Thyroid gland (tissue), 4 donors: ENCODE results near the gene FOXP1.

ENCODE experiments used
- POLR2A ChIP-seq, 2 donors: fragments of 450-650 bp; IDR thresholded peaks; one replicate each; pipeline ENCODE4 v1.6.1; 2017; ENCODE audit warnings: antibody characterized with exemption in 2 of 2, mild to moderate bottlenecking in 2 of 2, moderate library complexity in 1 of 2
- TF ChIP-seq, protein P1 (sequence below), 6 experiments: fragments of 200-600 bp in 3 of 6; fragments of 450-650 bp in 3 of 6; sonication (generic) in 3 of 6; IDR thresholded peaks; one replicate each; pipeline ENCODE4 v1.5.1; 2016 to 2019; ENCODE audit warnings: antibody characterized with exemption in 6 of 6, mild to moderate bottlenecking in 2 of 6, inconsistent platforms in 1 of 6, moderate library complexity in 1 of 6

GRCh38 chr3:71075494-71075893 lies 508.0 kb downstream of the FOXP1 start:
- TF ChIP-seq, protein P1, sequence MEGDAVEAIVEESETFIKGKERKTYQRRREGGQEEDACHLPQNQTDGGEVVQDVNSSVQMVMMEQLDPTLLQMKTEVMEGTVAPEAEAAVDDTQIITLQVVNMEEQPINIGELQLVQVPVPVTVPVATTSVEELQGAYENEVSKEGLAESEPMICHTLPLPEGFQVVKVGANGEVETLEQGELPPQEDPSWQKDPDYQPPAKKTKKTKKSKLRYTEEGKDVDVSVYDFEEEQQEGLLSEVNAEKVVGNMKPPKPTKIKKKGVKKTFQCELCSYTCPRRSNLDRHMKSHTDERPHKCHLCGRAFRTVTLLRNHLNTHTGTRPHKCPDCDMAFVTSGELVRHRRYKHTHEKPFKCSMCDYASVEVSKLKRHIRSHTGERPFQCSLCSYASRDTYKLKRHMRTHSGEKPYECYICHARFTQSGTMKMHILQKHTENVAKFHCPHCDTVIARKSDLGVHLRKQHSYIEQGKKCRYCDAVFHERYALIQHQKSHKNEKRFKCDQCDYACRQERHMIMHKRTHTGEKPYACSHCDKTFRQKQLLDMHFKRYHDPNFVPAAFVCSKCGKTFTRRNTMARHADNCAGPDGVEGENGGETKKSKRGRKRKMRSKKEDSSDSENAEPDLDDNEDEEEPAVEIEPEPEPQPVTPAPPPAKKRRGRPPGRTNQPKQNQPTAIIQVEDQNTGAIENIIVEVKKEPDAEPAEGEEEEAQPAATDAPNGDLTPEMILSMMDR (IDR thresholded peaks at IDR 0.05): no peak
- TF ChIP-seq POLR2A (IDR thresholded peaks at IDR 0.05): no peak
